WI38 (cell line): ENCODE measurements around the gene C3orf20.

Experiments used
- H3K4me3 ChIP-seq: 2 replicates; pipeline ENCODE4 v1.5.1; 2011; ENCODE audit warnings: low read depth, mild to moderate bottlenecking, control low read depth, low read length
- CTCF ChIP-seq: IDR thresholded peaks from 2 replicates; pipeline ENCODE4 v1.5.1; 2012; ENCODE audit warnings: low read depth, mild to moderate bottlenecking, control low read depth, low read length

The C3orf20 gene

GRCh38 chr3:14793126-14793857 is 118.4 kb downstream of the C3orf20 start:
- no peak overlapping the region for H3K4me3 ChIP-seq
- no peak for TF ChIP-seq CTCF

GRCh38 chr3:14793858-14794234 is 118.9 kb downstream of the C3orf20 start:
- TF ChIP-seq CTCF: no peak
- H3K4me3 ChIP-seq: no peak overlapping the region

GRCh38 chr3:14794435-14794834 is 119.5 kb downstream of the C3orf20 start:
- no peak for TF ChIP-seq CTCF

GRCh38 chr3:14795996-14796395 is 121.1 kb downstream of the C3orf20 start:
- H3K4me3 ChIP-seq: no peak overlapping the region
- TF ChIP-seq CTCF: no peak

More at GRCh38 chr3:14794435-14794834, 119.5 kb downstream of the C3orf20 start:
- H3K4me3 ChIP-seq: no peak overlapping the region

GRCh38 chr3:14796403-14797077 is 121.6 kb downstream of the C3orf20 start:
- no peak for TF ChIP-seq CTCF
- no peak overlapping the region for H3K4me3 ChIP-seq

- no peak overlapping the region for H3K4me3 ChIP-seq
- TF ChIP-seq CTCF: no peak
Observed at GRCh38 chr3:14797731-14798130, 122.8 kb downstream of the C3orf20 start.

- no peak for TF ChIP-seq CTCF
- no peak overlapping the region for H3K4me3 ChIP-seq
Observed at GRCh38 chr3:14798231-14798630, 123.3 kb downstream of the C3orf20 start.
